A673 (cell line): ENCODE data around the gene C19orf44. TPM values are rescaled to one million over a fixed set of nuclear protein-coding genes. Genes with fewer than 3 reads are reported as not detected.
"Not testable (repeated sequence)": the region's sequence is repeated elsewhere in the genome, so short reads cannot be mapped to it uniquely, and the experiment has no call there.

ENCODE experiments used
- BruUV-seq: library from RNA; stranded (reverse); fragments of 400-500 nt; replicated peaks from 2 replicates; lab custom pipeline; 2021; lab: Mats Ljungman, UMichigan
- CTCF ChIA-PET: fragments of 300-600 bp; sonication (Branson Sonifier 250); formaldehyde crosslinking; loops from one replicate; lab custom pipeline; 2022; ENCODE audit warnings: antibody characterized with exemption; lab: Charles Lee
- POLR2A ChIA-PET: fragments of 300-600 bp; sonication (Branson Sonifier 250); formaldehyde crosslinking; loops from one replicate; lab custom pipeline; 2022; ENCODE audit warnings: antibody characterized with exemption; ENCODE audit not compliant: low non-redundant PET; lab: Charles Lee
- DNase-seq: peaks from one replicate; pipeline ENCODE4 v3.0.0-alpha.2; 2015; ENCODE audit warnings: low spot score
- H3K27ac ChIP-seq: fragments of 200-600 bp; sonication (generic); 2 replicates; pipeline ENCODE4 v1.5.1; 2016; ENCODE audit warnings: mixed run types, low read depth, mild to moderate bottlenecking, mixed read lengths, antibody characterized with exemption, low read length; ENCODE audit not compliant: poor library complexity, severe bottlenecking
- H3K27me3 ChIP-seq: fragments of 200-600 bp; sonication (generic); replicated peaks from 2 replicates; pipeline ENCODE4 v1.6.1; 2017; ENCODE audit warnings: mixed run types, low read depth, mild to moderate bottlenecking, mixed read lengths, antibody characterized with exemption, low read length; ENCODE audit not compliant: insufficient read depth, poor library complexity
- H3K36me3 ChIP-seq: fragments of 200-600 bp; sonication (generic); 2 replicates; pipeline ENCODE4 v1.6.1; 2016; ENCODE audit warnings: mixed run types, mild to moderate bottlenecking, mixed read lengths, antibody characterized with exemption, low read length; ENCODE audit not compliant: insufficient read depth, poor library complexity, severe bottlenecking
- H3K4me1 ChIP-seq: fragments of 200-600 bp; sonication (generic); 2 replicates; pipeline ENCODE4 v1.6.1; 2017; ENCODE audit warnings: mixed run types, mild to moderate bottlenecking, mixed read lengths, antibody characterized with exemption, low read length; ENCODE audit not compliant: insufficient read depth, poor library complexity, severe bottlenecking
- H3K4me3 ChIP-seq: fragments of 200-600 bp; sonication (generic); 2 replicates; pipeline ENCODE4 v1.5.1; 2016; ENCODE audit warnings: low read depth, mixed run types, mild to moderate bottlenecking, mixed read lengths, low read length; ENCODE audit not compliant: poor library complexity, severe bottlenecking
- H3K9me3 ChIP-seq: fragments of 200-600 bp; sonication (generic); 2 replicates; pipeline ENCODE4 v1.6.1; 2016; ENCODE audit warnings: mixed run types, low read depth, mild to moderate bottlenecking, mixed read lengths, antibody characterized with exemption, low read length; ENCODE audit not compliant: poor library complexity, severe bottlenecking
- CTCF ChIP-seq: fragments of 300-800, 200-600 bp; sonication (generic); conservative IDR thresholded peaks from 2 replicates; pipeline ENCODE4 v1.5.1; 2017; ENCODE audit warnings: low read depth, mild to moderate bottlenecking, antibody characterized with exemption, low read length, moderate library complexity, mixed read lengths
- EZH2 ChIP-seq: fragments of 200-600 bp; sonication (generic); IDR thresholded peaks from 2 replicates; pipeline ENCODE4 v1.6.1; 2017; ENCODE audit warnings: borderline replicate concordance, low read depth, mild to moderate bottlenecking, mixed read lengths, antibody characterized with exemption, low read length; ENCODE audit not compliant: poor library complexity, severe bottlenecking
- intact Hi-C: fragments of 100-400 bp; cut with micrococcal nuclease; formaldehyde crosslinking; loops from one replicate; pipeline ENCODE4 v1.10.0; 2022; ENCODE audit not compliant: unreplicated experiment
- total RNA-seq: library from RNA; stranded (reverse); gene quantifications from 2 replicates; pipeline ENCODE4 v1.2.3, GENCODE V29; 2021

The C19orf44 gene
- total RNA-seq, 1 experiment from 2014 or later, result 9.8 TPM

GRCh38 chr19:16506961-16507360, 10.8 kb downstream of the C19orf44 start:
- ChIA-PET POLR2A (no interaction called here), CTCF (no interaction called here)
- Histone ChIP-seq H3K36me3 (peaks cover 10% of the 10 kb centered on the region), H3K4me1 (no peaks in the 10 kb centered on the region), H3K9me3 (no peaks in the 10 kb centered on the region), H3K4me3 (no peak overlapping the region), H3K27ac (no peak overlapping the region), H3K27me3 (no peaks in the 10 kb centered on the region)
- TF ChIP-seq CTCF, result no peak
- no peak for TF ChIP-seq EZH2
- no TSS peak for BruUV-seq
- intact Hi-C loops, result no loop called here
- DNase-seq, result no peak

GRCh38 chr19:16508546-16508945, 12.4 kb downstream of the C19orf44 start:
- TF ChIP-seq EZH2 (no peak), CTCF (no peak)
- ChIA-PET CTCF (no interaction called here), POLR2A (no interaction called here)
- no peaks in the 10 kb centered on the region for H3K4me1 ChIP-seq
- no peaks in the 10 kb centered on the region for H3K27me3 ChIP-seq
- no peak overlapping the region for H3K27ac ChIP-seq
- DNase-seq, result no peak
- intact Hi-C loops, result no loop called here
- no peak overlapping the region for H3K4me3 ChIP-seq
- no peaks in the 10 kb centered on the region for H3K9me3 ChIP-seq
- peaks cover 13% of the 10 kb centered on the region for H3K36me3 ChIP-seq
- BruUV-seq, result no TSS peak

GRCh38 chr19:16509141-16510061, 13.2 kb downstream of the C19orf44 start:
- H3K4me1 ChIP-seq, result no peaks in the 10 kb centered on the region
- intact Hi-C loops, result no loop called here
- H3K27ac ChIP-seq, result no peak overlapping the region
- no peaks in the 10 kb centered on the region for H3K27me3 ChIP-seq
- ChIA-PET CTCF (no interaction called here), POLR2A (no interaction called here)
- no peak overlapping the region for H3K4me3 ChIP-seq
- H3K9me3 ChIP-seq, result no peaks in the 10 kb centered on the region
- H3K36me3 ChIP-seq, result peaks cover 10% of the 10 kb centered on the region
- no TSS peak for BruUV-seq
- TF ChIP-seq CTCF (no peak), EZH2 (no peak)
- DNase-seq, result no peak

GRCh38 chr19:16512611-16513010, 16.4 kb downstream of the C19orf44 start:
- H3K4me1 ChIP-seq, intact Hi-C loops, POLR2A ChIA-PET, H3K4me3 ChIP-seq, H3K27me3 ChIP-seq, H3K9me3 ChIP-seq, CTCF ChIA-PET, BruUV-seq, DNase-seq, H3K27ac ChIP-seq: not testable (repeated sequence)
- H3K36me3 ChIP-seq, result peaks cover 16% of the 10 kb centered on the region
